ENCODE results near the gene NRG2.

NRG2 gene

DNA sequence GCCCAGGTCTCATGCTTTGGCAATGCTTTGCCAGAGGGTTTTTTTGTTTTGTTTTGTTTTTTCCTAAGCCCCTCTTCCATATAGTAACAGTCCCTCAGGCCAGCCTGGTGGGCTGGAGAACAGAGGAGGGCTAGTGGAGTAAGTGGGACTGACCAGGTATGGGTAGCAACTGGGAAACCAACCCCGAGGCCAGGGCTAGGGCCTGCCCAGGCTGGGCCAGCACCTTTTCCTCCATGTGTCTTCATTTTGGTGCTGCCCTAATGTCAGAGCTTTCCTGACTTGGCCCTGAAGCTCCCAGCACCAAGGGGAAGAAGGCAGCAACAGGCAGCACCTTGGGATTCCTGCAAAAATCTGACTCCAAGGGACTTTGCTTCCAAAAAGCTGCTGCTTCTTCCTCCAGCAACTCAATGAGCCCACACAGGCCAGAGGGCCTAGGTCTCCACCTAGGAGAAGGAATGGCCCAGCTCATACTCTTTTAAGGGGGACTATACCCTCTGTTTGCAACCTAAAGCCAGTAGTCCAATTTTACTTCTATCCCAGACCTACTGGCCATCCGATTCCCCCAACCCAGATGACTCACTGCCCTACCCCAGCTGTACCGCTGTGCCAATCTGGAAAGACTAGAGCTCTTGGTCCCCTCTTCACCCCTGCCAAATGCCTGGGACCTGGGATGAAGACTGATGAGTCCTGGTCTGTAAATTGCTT lies 142.4 kb downstream of the NRG2 start:
- DNase-seq: no peak

DNA sequence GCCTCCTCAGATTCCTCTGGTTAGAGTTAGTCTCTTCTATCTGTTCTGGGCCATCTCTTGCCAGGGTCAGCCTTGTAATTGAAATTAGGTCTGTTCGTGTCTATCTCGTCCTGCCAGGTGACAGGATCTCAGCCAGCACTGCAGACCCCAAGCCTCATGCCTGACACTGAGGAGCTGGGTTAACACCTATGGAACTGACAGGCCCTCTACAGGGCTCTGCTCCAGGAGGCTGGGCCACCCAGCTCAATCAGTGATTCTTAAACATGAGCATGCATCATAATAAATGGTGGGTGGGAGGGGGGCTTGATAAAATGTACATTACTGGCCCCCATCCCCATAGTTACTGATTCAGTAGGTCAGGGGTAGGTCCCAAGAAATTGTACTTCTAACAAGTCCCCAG lies 144.1 kb downstream of the NRG2 start:
- no peak for DNase-seq

DNA sequence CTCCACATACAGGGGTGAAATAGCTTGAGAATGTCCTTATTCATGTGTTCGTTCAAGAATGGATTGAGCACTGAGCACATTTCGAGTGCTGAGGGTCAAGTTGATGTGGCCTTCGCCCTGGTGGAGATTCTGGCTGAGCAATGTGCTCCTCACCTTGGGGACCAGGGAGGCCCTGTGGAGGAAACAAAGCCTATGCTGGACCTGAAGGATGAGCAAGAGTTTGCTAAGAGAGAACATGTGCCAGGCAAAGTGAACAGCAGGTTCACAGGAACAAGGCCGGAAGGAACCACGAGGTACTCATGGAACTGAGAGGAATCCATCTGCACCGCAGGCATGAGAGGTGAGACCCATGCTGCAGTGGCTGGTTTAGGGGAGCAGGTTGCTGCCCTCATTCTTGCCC lies 145.1 kb downstream of the NRG2 start:
- no peak for DNase-seq

DNA sequence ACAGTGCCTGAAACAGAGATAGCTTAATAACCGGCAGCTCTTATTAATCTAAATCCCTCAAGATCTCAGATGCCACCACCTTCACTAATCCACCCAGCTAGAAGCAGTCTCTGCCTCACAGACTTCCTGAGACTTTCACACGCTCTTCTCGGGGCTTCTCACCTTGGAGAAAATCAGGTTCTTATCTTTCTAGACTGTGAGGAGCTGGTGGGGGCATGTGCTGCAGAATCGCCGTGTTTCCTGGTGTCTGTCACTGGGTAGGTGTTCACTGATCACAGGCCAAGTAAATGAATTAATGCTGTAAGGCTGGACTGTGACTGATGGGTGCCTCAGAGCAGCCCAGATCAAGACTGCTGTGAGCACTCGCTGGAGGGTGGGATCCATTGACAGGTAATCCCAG lies 145.8 kb downstream of the NRG2 start:
- DNase-seq: no peak

DNA sequence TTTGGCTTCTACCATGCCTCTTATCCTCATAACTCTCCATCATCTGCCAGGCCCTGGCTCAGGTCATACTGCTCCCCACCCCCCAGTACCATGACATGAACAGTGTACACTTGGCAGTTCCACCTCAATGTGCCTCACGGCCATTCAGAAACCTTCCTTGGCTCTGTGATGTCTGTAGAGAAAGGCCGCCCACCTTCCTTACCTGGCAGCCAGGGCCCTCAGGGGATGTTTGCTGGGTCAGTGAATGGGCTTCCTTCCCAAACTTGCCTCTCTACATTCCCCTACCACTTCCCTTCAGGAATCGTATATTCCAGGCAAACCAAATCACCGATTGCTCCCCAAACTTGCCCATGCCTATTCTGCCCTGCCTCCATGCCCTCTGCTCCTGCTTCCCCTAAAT lies 146.4 kb downstream of the NRG2 start:
- DNase-seq: no peak

DNA sequence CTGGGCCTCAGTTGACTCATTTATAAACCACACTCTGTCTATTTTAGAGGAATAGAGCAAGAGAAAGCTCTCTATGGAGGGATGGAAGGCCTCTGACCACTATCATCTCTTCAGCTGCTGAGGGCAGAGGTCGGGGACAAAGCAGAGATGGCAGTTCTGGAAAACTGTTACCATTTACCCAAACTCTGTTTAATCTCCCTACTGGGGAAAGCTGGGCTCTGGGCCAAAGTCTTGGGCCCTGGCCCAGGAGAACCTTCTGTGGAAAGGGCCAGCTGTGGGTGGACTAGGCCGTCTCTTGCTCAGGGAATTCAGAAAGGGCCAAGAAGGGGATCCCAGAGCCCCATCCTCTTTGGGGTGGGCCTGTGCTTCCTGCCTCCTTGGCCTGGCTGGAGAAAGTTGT lies 147.5 kb downstream of the NRG2 start:
- no peak for DNase-seq

DNA sequence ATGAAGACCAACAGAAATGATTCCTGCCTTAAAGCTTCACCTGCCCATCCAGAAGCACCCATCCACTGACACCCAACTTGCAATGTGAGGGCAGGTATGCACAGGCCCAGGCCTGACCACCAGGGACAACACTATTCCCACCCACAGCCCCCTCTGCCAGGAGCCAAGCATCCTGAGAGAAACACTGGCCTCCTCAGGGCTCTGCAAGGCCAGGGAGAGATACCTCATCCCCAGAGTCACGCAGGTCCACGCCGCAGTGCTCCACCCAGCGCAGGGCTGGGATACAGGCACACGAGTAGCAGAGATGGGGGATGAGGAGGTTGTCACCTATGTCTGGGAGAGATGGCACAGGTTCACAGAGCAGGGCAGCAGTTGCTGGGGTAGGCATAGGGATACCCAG lies 148.1 kb downstream of the NRG2 start:
- no peak for DNase-seq

DNA sequence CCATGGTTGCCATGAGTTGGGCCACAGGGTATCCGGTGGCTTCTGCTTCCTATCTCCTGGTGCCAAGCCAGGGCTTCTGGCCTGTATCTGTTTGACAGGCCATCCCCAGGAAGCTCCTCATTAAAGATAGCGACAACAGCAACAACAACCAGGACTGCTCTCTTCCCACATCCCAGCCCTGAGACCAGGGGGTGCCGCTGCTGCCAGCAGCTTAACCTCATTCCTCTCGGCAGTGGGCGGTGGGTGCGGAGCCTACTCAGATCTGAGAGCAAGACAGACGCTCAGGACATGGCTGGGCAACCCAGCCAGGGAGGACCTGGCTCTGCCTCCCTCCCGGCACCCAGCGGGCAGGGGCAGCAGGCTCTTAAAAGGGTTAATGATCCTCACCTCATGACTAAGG lies 149.2 kb downstream of the NRG2 start:
- DNase-seq: no peak

DNA sequence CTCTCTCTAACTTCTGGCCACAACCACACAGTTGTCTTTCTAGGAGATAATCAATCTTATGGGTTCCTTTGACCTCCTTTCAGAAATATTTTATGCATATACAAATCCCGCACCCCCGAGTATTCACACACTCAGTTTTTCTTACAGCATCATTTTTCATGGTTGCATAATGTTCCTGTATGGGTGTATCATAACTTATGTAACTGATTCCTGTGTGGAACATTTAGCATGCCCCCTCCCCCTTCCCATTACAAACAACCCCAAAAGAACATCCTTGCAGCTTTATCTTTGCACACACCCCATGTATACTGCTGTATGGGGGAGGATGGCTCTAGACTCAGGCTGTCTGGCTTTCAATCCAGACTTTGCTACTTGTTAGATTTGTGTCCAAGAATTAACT lies 153.7 kb downstream of the NRG2 start:
- DNase-seq: no peak

DNA sequence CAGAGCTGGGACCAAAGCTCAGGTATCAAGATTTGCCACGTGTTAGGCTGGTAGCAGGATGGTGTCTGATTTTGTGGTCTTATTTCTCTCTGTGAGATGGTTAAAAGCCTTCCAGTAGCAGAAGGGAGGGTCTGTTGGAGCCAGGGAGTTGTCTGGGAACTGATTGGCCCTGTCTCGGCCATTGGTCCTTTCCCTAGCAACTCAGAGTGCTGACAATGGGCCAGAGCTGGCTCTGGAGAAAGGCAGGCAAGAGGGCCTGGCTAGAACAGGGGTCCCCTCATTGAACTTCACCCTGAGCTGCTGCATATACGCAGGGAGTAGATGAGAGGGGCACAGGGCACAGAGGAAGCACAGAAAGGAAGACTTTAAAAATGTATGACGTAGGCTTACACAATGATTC lies 154.7 kb downstream of the NRG2 start:
- DNase-seq: no peak

DNA sequence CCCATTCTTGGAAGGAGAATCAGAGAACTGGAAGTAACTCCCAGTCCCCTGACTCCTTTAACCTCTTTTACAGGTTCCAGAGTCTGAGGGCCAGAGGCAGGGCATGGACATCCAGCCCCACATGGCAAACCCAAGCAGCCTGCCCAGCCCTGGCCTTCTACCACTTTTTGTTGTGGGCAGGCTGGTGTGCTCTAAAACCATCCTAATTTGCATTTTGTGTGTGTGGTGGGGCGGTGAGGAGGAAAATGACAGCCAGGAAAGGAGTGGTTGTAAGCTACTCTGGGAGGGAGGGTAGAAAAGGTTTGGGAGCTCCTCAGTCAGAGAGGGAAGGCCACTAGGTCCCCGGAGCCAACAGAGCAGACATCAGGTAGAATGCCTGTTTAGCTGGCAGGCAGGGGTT lies 156.9 kb downstream of the NRG2 start:
- DNase-seq: no peak

DNA sequence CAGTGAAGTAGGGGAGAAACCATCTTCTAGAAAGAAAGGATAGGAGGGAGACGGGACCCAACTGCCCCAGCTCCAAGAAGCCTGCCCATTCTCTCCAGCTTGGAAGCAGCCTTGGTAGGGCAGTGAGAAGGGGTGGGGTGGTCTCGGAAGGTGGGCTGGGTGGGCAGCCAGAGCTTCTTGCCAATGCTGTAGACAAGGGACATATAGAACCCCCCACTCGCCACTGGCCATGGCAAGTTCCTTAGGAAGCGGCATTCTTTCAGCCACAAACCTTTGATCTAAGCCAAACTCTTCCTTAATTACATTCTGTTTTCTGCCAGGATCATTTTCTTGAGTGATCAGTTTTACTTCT lies 157.3 kb downstream of the NRG2 start:
- no peak for DNase-seq

DNA sequence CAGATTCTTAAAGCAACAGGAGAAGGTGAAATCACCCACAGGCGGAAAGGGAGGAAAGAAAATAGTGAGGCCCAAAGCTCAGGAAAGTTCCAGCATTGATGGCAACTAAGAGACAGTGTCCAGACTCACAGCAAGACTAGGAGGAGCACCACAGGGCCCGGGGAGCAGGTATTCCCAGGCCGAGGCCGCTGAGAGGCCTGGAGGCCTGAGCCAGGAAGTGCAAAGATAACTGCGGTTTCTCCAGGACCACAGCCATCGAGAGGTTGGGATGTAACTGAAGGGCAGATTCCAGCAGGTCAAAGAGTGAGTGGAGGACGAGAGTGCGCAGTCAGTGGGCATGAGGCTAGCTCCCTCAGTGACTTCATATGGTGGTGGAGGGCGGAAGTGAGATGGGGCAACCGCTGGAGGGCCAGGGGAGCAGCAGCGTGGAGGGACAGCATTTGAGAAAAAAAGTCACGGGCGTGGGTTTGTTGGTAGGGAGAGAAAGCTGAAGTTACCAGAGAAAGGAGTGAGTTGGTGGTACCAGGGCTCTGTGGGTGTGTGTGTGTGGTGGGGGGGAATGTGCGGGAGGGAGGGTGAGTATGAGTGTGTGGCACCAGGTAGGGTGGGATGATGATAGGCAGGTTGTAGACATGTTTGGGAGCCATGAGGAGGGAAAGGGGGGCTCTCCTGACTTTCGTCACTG lies 157.8 kb downstream of the NRG2 start:
- no peak for DNase-seq

DNA sequence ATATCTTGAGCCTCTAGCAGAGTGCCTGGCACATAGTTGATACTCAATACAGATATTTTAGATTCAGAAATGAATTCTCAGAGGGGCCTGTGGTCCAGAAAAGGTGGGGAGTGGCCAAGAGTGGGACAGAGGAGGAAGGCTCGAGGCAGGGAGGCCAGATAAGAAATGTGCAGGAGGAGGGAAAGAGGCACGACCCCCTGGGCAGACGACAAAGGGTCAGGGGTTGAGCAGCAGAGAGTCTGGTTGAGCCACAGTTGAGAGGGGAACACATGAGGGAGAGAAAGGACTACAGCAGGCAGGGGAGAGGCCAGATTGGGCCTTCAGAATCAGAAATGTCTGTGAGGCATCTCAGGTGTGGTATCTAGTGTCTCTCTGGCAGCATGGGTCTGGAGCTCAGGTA lies 158.4 kb downstream of the NRG2 start:
- DNase-seq: no peak

DNA sequence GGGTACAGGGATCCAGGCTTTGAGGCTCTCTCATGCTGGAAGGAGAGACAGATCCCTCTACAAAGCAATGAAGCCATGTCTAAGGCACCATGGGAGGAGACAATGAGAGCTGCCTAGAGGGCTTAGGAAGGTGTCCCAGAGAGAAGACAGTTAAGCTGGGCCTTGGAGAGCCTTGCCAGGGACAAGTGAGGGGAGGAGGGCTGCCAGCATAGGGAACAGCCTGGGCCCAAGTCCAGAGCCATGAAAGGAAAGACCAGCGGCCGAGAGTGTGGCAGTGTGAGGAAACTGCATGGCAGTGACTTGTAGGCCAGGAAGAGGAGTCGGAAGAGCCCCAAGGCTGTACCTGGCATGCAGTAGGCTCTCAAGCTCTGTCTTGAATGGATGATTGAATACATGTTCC lies 159.0 kb downstream of the NRG2 start:
- DNase-seq: no peak

DNA sequence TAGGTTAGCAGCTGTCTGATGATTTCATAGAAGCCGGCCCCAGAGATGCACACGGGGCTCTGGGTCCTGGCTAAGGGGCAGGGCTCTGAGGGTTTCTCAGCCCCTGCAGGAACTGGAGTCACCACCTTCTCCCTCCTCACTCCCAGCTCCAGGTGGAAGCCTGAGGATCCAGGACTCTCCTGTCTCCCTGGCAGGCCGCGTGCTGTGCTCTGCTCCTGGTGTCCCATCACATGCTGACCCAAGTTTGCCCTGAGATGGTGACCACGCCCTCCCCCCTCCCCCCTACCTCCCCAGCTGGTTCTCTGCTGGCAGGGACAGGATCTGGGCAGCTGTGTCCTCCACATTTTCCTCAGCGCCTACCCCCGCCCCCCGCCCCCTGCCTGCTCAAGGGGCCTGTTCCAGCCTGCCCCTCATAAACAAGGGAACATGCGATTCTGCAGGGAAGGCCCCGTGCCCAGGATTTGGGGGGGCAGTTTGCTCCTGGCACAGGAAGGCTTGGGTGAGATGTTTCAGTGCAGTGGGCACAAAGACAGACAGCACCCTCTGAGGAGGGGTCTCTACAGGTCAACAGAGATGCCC lies 160.0 kb downstream of the NRG2 start:
- no peak for DNase-seq

DNA sequence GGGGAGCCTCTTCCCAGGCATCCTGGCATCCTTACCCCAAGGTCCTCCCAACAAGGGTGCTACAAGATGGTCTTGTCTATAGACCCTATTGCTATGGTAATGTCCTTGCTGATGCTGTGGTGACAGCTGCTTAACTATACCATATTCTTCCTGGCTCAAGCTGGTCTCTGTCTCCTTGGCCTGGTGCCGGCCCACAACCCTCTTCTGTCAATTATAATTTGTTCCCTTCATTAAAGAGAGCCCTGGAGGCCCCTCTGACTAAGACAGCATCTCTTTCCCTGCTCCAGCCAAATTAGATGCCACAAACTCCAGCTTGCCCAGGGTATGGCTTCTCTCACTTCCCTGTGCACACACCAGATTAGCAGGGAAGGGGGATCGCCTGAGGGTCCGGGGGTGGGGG lies 160.8 kb downstream of the NRG2 start:
- DNase-seq: no peak

DNA sequence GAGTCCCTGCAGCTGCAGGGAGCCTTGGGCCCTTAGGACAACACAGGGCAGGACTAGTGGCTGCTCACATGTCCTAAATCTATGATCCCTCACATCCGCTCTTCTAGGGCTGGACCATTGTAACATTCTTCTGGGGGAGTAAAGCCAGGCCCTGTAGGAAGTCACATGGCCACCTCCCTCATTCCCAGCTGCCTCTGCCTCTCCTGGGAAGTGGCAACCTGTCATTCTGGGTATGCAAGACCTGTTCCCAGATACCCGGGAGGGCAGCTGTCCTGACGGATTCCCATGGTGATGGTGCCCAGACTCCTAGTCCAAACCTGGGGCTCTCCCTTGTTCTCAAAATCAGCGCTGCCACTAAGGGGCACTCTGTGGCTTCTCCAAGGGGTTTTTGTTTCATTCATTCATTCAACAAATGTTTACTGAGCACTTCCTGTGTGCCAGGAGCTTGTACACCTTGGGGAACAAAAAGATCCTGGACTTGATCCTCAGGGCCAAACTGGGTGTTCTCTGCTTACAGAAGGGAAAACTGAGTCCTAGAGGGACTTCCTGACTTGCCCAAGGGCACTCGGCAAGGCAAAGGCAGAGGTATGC lies 161.9 kb downstream of the NRG2 start:
- DNase-seq: no peak

DNA sequence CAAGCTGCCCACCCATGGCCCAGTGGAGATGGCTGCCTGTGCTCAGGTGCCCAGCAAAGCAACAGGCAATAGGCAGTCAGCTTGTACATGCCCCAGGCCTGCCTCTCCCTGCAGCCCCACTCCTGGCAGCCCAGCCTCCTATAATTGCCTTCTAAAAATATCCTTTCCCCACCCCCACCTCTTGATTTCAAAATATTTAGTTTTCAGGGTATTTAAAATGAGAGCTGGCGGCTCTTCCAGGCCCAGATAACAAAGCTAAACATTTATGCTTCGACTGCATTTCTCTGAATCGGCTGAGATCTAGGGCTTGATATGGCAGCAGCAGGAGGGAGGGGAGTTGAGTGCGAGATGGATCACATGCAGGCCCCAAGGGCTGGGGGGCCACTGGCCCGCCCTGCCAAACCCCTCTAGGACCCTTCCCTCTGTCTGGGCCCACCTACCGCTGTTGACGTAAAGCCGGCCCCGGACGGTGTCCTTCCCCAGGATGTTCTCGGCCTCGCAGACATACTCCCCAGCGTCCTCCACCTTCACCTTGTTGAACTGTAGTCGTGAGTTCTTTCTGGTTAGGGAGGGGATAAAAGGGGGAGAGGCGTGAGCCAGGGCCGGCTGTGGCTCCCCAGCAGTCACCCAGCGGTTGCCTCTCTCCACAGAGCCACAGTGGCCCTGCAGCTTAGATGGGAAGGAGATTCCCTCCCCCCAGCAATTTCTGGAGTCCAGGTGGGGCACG lies 162.5 kb downstream of the NRG2 start:
- DNase-seq: no peak

DNA sequence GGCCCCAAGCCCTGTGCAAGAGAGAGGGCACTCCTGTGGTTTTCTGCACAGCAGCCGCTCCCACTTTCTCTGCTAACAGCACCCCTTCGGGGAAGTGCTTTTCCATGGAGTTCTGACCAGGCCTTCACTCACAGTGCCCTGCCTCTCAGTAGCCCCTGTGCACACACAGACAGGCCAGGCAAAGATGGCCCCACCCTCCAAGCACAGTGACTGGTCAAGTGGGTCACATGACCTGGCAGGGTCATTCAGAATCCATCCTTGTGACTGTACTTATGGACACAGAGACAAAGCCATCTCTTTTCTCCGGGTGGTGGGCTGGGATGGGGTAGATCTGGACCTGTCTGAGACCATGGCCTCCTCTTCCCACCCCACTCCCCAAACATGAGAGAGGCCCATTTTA lies 165.0 kb downstream of the NRG2 start:
- DNase-seq: no peak

DNA sequence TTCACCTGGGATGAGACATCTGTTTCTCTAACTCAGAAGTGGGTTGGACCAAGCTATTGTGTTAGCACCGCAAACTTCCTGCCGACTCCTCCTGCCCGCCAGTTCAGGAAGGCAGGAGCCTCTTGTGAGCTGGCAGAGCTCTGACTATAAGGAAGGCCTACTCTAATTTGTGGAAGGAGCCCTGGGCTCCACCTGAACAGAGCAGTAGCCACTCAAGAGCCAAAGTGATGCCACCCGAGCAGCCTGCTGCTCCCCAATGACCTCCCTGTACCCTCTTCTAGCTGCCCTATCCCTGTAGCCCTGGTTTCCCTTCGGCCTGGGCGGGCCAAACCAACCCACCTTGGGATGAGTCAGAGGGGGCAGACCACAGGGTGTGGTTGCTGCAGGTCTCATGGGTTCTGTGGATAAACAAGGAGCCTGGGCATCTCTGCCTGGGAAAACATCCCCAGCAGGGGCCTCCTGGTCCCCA lies 165.9 kb downstream of the NRG2 start:
- DNase-seq: no peak

DNA sequence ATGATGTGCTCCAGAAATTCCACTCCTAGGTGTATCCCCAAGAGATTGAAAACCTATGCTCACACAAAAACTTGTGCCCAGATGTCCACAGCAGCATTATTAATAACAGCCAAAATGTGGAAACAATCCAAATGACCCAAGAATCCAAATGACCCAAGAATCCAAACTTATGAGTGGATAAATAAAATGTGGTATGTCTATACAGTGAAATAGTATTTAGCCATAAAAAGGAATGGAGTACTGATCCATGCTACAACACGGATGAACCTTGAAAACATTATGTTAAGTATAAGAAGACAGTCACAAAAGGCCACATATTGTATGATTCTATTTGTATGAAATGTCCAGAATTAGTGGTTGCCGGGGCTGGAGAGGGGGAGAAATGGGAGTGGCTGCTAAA lies 167.1 kb downstream of the NRG2 start:
- DNase-seq: no peak
